Measurements from ENCODE around the gene NPHS1.

Gene NPHS1

GRCh38 chr19:35786299-35787160, 65.8 kb downstream of the NPHS1 start:
- no peak for FAIRE-seq

- no peak for FAIRE-seq
These were observed 67.0 kb downstream of the NPHS1 start for GRCh38 chr19:35785339-35785627.

GRCh38 chr19:35784503-35785338, 67.6 kb downstream of the NPHS1 start:
- FAIRE-seq, result no peak

GRCh38 chr19:35783469-35784434, 68.6 kb downstream of the NPHS1 start:
- no peak for FAIRE-seq

- FAIRE-seq, result no peak
These were observed 69.7 kb downstream of the NPHS1 start for GRCh38 chr19:35782589-35782988.

GRCh38 chr19:35781650-35782049, 70.7 kb downstream of the NPHS1 start:
- no peak for FAIRE-seq

GRCh38 chr19:35780717-35781116, 71.6 kb downstream of the NPHS1 start:
- no peak for FAIRE-seq

- no peak for FAIRE-seq
These were observed 72.2 kb downstream of the NPHS1 start for GRCh38 chr19:35780058-35780457.

GRCh38 chr19:35779033-35779432, 73.3 kb downstream of the NPHS1 start:
- no peak for FAIRE-seq

GRCh38 chr19:35777961-35778360, 74.3 kb downstream of the NPHS1 start:
- FAIRE-seq, result no peak

GRCh38 chr19:35777086-35777841, 75.0 kb downstream of the NPHS1 start:
- no peak for FAIRE-seq

GRCh38 chr19:35776102-35776788, 76.1 kb downstream of the NPHS1 start:
- FAIRE-seq, result no peak

All from TTC549 (cell line).